GM19452 (cell line): Measurements from ENCODE around the gene FPR1.
"Not testable (repeated sequence)": the region's sequence is repeated elsewhere in the genome, so short reads cannot be mapped to it uniquely, and the experiment has no call there.

Source experiments
- ATAC-seq: cut with Tn5 transposase; IDR thresholded peaks from one replicate; pipeline ENCODE4 v1.9.1; 2021; ENCODE audit not compliant: unreplicated experiment

The FPR1 gene

DNA sequence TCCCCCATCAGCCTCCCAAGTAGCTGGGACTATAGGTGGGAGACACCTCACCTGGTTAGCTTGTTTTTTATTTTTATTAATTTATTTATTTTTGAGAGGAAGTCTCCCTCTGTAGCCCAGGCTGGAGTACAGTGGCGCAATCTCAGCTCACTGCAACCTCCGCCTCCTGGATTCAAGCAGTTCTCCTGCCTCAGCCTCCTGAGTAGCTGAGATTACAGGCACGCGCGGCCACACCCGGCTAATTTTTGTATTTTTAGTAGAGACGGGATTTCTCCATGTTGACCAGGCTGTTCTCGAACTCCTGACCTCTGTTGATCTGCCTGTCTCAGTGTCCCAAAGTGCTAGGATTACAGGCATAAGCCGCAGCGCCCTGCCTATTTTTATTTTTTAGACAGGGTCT is 13.2 kb downstream of the FPR1 start:
- not testable (repeated sequence) for ATAC-seq

DNA sequence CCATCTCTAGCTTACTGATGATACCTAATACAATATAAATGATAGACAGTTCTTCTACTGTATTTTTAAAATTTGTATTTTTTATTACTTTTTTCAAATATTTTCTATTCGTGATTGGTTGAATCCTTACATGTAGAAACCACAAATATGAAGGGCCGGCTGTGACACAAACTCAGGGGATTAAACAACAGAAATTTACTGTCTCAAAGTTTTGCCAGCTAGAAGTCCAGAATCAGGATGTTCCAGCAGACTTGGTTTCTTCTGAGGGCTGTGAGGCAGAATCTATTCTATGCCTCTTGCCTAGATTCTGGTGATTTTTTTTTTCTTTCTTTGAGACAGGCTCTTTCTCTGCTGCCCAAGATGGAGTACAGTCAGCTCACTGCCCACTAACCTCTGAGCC is 13.8 kb downstream of the FPR1 start:
- no peak for ATAC-seq

DNA sequence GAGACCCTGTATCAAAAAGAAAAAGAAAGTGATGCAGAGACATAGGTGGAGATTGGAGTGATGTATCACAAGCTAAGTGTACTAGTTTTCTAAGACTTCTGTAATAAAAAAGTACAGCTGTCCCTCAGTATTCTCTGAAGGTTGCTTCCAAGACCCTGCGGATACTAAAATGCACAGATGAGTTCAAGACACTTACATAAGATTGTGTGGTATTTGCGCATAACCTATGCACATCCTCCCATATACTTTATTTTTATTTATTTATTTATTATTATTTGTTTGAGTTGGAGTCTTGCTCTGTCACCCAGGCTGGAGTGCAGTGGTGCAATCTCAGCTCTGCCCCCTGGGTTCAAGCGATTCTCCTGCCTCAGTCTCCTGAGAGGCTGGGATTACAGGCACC is 14.3 kb downstream of the FPR1 start:
- ATAC-seq = no peak

DNA sequence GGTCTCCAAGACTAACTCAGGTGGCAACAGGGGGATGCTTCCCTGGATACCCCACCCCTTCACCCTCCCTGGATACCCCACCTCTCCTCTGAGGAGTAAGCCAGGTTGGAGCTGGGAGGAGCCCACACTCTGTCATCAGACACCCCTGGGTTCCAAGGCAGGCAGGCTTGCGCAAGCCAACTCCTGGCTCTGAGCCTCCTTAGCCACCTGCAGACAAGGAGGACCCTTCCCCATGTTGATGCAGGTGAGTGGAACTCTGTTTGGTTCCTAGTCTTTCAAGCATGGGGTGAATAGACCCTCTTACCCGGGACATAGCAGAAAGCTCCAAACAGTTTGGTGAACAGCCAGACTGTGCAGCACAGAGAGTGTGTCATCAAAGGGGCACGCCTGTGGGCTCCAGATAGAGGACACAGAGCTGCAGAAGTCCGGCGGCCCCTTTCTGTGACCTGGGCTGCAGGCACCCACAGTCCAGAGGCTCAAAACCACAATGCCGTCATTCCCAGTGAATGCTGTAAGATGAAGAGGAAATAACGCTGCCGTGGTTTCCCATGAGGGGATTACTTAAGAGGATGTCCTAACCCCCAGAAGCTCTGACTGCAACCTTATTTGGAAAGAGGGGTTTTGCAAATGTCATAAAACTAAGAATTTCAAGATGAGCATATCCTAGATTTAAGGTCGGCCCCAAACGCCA is 15.8 kb downstream of the FPR1 start:
- no peak for ATAC-seq

DNA sequence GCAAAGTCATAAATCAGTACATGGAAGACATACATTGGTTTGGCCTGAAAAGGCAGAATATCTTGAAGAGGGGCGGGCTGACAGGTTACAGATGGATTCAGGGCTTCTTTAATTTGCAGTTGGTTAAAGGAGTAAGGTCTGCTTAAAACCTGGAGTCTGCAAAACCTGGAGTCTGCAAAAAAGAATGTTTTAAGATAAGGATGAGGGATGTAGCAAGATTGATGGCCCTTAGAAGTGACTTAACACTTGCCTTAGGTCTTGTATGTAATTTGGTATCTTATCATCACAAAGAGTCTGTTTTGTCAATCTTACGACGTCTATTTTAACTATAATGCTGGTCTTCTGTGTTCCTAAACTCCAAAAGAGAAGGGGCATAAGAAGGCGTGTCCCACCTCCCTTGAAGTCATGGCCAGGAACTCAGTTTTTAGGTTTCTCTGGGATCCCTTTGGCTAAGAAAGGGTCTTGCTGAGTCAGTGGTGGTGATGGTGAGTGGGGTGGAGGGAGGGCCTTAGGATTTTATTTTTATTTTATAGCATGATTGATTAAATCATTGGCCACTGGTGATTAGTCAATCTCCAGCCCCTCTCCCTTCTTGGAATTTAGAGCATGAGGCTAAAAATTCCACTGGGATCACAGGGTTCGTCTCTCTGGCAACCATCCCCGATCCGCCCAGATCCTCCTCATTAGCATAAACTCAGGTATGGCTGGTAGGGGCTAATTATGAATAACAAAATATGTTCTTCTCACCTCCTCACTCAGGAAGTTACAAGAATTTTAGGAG is 17.7 kb downstream of the FPR1 start:
- ATAC-seq = no peak

DNA sequence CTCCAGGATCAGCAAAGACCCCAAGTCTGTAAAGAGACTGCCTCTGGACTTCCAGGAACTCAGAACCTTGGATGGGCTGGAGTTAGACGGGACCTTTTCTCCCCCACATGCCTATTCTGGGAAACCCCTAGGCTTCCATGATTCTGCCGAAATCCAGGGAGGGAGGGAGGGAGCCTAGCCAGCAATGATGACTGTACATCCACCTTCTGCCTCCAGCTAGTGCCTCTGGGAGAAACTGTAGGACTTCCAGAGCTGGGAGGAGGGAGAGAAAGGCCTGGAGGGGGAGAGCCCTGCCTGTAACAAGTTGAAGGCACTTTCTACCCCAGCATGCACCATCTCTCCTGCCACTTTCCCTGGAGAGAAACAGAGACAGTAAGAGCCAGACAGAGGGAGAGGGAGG is 21.9 kb downstream of the FPR1 start:
- ATAC-seq = no peak

DNA sequence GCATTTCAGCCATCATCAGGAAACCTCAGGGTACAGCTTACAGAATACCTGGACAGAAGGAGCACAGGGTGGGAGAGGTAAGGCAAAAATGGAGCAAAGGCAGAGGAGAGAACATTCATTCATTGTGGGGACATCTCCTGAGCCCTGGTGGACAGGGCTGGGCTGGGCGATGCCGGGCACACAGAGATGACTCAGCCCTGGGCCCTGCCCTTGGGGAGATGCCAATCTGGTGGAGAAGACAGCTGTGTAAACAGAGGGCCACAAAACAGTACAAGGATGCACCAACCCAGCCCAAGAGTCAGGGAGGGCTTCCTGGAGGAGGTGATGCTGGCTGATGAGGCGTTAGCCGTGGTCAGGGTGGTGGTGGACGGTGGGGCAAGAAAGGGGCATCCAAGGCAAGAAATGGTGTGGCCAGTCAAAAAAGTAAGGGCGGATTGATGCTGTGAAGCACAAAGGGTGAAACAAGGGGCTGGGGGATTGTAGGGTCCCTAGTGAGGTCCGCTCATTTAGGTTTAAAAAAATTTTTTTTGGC is 24.3 kb downstream of the FPR1 start:
- no peak for ATAC-seq

DNA sequence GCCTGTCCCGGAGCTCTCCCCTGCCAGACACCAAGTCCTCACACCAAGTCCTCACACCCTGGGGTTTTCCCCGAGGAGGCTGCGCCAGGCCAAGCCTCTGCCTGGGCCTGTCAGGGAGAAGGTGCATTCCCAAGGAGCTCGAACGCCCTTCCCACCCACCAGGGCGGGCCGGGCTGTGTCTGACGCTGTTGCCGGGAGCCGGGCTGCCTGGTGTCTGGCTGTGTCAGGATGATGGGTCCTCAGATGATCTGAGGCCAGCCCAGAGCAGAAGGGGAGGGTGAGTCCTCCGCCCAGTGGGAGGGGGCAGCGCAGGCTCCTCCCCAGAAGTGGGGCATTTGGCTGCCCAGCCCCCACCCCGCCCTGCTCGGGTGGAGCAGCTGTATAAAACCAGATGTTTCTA is 25.6 kb downstream of the FPR1 start:
- no peak for ATAC-seq

DNA sequence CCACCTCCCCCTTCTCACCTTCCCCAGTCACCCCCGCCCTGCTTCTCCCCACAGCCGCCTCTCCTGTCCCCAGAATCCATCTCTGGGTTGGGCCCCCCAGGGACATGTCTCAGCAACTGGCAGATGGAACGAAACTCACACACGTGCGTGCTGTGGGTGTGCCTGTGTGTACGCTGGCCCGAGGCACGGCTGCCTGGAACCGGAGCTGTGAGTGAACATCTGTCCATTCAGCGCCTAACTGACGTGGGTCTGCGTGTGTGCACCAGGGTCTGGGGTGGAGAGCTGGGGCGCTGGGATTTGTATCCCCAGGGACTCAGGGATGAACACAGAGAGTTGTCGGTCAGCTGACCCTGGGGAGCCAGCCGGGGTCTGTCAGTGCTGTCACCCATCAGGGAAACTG is 27.1 kb downstream of the FPR1 start:
- no peak for ATAC-seq

DNA sequence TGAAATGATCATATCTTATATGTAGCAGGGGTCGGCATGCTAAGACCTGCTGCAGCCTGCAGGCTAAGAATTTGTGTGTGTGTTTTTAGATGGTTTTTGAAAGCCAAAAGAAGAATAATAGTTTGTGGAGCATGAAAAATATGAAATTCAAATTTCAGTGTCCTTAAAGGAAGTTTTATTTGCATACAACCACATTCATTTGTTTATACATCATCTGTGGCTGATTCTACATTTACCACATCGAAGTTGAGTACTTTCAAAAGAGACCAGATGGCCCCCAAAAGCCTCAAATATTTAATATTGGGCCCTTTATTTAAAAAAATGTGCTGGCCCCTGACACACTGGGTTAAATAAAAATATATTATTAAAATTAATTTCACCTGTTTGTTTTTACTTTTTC is 29.2 kb downstream of the FPR1 start:
- no peak for ATAC-seq

DNA sequence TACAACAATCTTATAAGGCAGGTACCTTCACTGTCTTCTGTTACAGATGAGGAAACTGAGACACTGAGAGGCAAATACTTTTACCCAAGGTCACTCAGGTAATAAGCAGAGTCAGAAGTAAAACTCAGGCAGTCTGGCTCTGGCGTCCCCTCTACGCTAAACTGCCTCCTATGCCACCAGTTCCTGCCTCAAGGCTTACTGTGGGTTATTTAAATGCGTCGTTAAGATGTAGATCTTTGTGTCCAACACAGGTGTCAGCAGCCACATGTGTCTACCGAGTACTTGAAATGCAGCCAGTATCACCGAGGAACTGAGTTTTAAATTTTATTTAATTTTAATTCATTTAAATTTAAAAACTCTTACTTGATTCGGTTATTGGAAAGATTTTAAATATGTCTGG is 29.8 kb downstream of the FPR1 start:
- ATAC-seq = no peak

DNA sequence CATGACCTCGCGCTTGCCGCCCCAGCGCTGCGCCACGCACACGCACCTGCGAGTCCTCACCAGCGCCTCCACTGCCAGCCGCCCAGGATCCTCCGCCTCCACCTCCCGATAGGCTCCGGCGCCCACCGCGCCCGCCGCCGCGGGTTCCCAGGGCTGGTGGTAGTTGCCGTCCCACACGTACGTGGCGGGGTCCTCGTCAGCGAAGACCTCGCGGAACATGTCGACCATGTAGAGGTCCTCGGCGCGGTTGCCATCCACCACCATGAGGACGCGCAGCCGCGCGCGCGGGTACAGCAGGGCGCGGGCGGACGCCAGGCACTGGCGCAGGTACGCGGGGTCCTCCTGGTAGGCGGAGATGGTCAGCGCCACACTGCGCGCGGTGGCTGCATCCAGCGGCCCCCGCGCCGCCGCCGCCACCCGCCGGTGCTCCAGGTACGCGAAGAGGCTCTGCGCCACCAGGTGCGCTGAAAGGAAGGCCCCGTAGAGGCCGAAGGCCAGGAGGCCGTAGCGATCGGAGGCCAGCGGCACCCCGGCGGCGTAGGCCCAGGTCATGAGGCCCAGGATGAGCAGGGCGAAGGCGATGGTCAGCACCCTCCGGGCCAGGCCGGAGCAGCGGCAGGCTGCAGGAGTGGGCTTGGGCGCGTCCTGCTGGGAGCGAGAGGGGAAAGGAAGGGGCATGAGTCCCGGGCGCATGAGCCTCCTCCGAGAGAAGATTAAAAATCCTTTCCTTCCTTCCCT is 32.3 kb downstream of the FPR1 start:
- ATAC-seq = no peak

DNA sequence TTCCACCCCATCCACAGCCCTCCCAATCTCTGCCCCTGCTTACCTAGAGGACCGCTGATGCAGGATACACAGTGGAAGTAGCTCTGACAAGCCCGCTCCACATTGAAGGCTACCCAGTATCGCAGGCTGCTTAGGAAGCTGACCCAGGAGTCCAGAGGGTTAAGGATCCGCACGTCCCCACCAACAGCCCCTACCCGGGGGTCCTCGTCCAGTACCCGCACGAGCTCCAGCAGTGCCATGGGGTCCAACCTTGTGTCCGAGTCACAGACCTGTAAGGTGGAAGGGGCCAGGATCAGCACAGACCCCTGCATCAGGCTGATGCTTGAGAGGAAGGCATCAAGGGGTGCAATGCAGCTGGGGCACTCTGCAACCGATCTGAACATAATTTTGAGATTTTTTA is 34.8 kb downstream of the FPR1 start:
- no peak for ATAC-seq

DNA sequence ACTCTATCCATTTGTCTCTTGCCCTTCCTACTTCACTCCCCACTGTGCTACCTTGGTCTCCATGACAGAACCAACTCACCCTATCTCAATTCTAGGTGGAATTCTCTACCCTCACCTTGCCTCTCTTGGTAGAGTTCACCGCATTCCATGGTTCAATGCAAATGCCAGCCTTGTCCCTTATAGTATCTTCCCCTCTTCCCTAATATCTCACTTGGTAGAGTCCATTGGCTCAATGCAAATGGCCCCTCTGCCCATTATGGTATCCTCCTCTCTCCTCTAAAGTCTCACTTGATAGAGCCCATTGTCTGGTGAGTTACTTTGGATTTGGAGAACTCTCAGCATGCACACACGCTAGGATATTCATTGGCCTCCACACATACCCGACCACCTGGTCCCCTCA is 35.8 kb downstream of the FPR1 start:
- no peak for ATAC-seq

DNA sequence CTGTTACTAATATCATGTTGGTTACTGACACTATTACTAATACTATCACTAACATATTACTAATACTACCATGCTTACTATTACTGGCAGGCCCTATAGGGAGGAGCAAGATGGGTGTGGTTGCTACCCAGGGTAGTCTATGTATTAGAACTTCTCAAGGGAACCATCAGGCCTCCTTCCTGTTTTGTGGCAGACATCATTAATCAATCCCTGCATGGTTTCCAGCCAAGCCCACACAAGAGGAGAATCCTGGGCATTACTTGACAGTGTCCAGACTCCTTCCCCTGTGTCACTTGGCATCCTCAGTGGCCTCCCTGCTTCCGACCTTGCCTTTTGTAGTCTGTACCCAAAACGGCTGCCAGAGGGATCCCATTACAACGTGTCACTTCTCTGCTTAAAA is 36.8 kb downstream of the FPR1 start:
- no peak for ATAC-seq

DNA sequence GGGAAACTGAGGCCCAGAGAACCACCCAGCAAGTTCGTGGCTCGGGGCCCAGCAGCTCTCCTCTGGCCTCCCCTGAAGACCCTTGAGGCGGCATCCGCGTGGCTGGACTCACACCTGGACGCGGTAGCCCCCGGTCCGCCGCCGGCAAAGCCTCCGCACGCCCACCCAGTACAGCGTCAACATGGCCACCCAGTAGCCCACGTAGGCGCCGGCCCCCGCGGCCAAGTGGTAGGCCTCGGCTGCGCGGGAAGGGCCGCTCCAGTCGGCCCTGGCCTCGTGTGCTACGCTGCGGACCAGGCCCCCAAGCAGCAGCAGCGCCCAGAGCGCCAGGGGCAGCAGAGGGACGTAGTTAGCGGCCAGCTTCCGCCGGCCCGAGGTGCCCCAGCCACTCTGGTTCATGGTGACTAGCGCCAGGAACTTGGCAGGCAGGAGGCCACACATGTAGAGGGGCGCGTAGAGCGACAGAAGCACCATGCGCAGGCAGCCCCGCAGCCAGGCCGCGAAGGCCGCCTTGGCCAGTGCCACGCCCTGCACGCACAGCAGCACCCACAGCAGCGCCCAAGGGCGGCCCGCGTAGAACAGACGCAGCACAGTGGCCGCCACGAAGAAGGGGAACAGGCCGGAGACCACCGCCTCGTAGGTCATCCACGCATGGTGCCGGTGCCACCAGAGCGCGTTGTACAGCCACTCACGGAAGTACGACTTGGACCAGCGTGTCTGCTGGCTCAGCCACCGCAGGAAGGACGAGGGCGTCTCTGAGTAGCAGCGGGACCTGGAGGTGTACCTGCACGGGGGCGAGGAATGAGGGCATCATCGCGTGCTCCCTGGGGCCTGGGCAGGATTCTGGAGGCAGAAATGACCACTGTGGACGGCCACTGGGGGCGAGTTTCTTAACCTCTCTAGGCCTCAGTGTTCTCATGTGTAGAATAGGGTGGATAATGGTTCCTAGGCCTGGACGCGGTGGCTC is 38.1 kb downstream of the FPR1 start:
- ATAC-seq = no peak

DNA sequence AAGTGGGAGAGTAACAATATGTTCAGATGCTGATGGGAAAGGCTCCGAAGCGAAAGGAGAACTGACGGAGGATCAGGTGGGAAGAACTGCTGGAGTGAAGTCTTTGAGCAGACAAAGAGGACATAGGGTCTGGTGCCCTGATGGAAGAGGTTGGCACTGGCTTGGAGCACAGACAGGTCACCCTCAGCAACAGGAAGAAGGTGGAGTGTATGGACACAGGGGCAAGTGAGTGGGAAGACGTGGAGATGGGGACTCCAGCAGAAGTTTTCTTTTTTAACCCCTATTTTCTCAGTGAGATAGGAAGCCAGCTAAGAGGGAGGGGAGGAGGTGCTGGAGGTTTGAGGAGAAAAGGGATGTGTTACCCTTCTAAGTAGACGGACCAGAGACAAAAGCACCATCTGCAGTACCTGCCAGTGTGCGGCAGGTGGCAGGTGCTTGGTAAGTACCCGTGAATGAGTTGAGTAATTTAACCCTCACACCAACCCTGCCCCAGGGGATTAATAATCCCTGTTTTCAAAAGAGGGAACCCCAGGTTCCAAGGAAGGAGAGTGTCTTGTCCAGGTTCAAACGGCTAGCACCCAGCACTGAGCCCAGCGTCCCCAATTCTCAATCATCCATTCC is 39.1 kb downstream of the FPR1 start:
- ATAC-seq = no peak

DNA sequence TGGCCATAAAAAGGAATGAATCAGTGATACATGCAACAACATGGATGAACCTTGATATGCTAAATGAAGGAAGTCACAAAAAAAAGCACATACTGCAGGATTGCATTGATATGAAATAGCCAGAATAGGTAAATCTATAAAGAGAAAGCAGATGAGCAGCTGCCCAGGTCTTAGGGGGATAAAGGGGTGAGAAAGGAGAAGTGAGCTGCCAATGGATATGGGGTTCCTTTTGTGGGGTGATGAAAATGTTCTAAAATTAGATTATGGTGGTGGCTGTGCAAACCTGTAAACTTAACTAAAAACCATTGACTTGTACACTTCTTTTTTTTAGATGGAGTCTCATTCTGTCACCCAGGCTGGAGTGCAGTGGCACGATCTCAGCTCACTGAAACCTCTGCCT is 40.0 kb downstream of the FPR1 start:
- ATAC-seq = no peak

DNA sequence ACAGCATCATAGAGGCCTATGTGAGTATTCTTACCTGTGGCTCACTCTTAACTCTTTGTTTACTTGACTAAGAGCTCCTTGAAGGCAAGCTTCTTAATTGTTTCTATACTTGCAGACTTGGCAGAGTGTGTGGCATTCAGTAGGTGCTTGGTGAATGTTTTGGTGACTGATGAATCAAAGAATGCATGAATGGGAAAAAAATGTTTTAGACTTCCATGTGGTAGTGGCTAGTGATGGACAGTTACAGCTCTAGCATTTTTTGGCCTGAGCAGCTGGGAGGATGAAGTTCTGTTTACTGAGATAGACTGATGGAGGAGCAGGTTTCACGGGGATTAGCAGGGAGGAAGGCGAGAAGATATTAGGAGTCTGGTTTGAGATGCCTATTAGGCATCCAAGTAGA is 41.5 kb downstream of the FPR1 start:
- no peak for ATAC-seq

DNA sequence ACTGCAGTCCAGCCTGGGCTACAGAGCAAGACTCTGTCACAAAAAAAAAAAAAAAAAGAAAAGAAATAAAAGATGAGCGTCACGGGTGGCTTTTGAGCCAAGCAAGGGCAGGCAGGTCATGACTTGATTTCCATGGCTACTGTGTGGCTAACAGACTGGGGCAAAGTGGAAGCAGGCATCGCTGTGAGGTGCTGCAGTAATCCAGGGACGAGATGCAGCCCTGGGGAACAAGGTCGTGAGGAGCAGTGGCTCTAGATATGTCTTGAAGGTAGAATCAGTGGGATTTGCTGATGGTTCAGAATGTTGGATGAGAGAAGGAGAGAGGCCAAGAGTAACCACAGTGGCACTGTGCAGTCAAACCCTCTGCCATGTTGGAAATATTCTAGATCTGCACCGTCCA is 42.1 kb downstream of the FPR1 start:
- ATAC-seq = no peak
